DOHH2 (cell line): Measurements from ENCODE around the gene CDS1.
"Not testable (repeated sequence)": the region's sequence is repeated elsewhere in the genome, so short reads cannot be mapped to it uniquely, and the experiment has no call there.

Source experiments
- CTCF ChIP-seq: fragments of 200-600 bp; sonication (generic); IDR thresholded peaks from one replicate; pipeline ENCODE4 v1.5.1; 2014; ENCODE audit warnings: antibody characterized with exemption, mild to moderate bottlenecking, low read depth, low read length; ENCODE audit not compliant: poor library complexity, severe bottlenecking
- EZH2phosphoT487 ChIP-seq: fragments of 200-600 bp; sonication (generic); IDR thresholded peaks from 2 replicates; pipeline ENCODE4 v1.6.1; 2017; ENCODE audit warnings: borderline replicate concordance, mild to moderate bottlenecking, antibody characterized with exemption, low read length, moderate library complexity, mixed read lengths

- not testable (repeated sequence) for TF ChIP-seq CTCF, EZH2phosphoT487
These were observed 33.7 kb upstream of the CDS1 start for GRCh38 chr4:84549191-84549590.
